Ishikawa (cell line): ENCODE results near the gene DHRS1.

Experiments
- CEBPB ChIP-seq: IDR thresholded peaks from 2 replicates; pipeline ENCODE4 v1.6.1; 2012
- EGR1 ChIP-seq: IDR thresholded peaks from 2 replicates; pipeline ENCODE4 v1.6.1; 2012
- EP300 ChIP-seq: IDR thresholded peaks from 2 replicates; pipeline ENCODE4 v1.6.1; 2012; ENCODE audit warnings: borderline replicate concordance
- MAX ChIP-seq: IDR thresholded peaks from 2 replicates; pipeline ENCODE4 v1.6.1; 2012
- RAD21 ChIP-seq: IDR thresholded peaks from 2 replicates; pipeline ENCODE4 v1.6.1; 2012; ENCODE audit warnings: low read depth
- REST ChIP-seq: IDR thresholded peaks from 2 replicates; pipeline ENCODE4 v1.6.1; 2012; ENCODE audit warnings: low read depth, mild to moderate bottlenecking
- TAF1 ChIP-seq: IDR thresholded peaks from 2 replicates; pipeline ENCODE4 v1.6.1; 2012; ENCODE audit warnings: low read depth, mild to moderate bottlenecking
- TCF12 ChIP-seq: IDR thresholded peaks from 2 replicates; pipeline ENCODE4 v1.6.1; 2012; ENCODE audit warnings: low read depth
- USF1 ChIP-seq: IDR thresholded peaks from 2 replicates; pipeline ENCODE4 v1.6.1; 2012
- ZBTB7A ChIP-seq: IDR thresholded peaks from 2 replicates; pipeline ENCODE4 v1.6.1; 2012; ENCODE audit warnings: low read depth

GRCh38 chr14:24310265-24310645, 10.7 kb upstream of the DHRS1 start:
- no peak for TF ChIP-seq EGR1
- TF ChIP-seq RAD21, result no peak
- no peak for TF ChIP-seq MAX
- TF ChIP-seq ZBTB7A, result no peak
- no peak for TF ChIP-seq USF1
- no peak for TF ChIP-seq REST
- TF ChIP-seq CEBPB, result no peak
- TF ChIP-seq TCF12, result no peak
- TF ChIP-seq TAF1, result no peak
- no peak for TF ChIP-seq EP300
